A549 (cell line): ENCODE data around the gene VIPR1. TPM values are rescaled to one million over a fixed set of nuclear protein-coding genes. Genes with fewer than 3 reads are reported as not detected.

Experiments used
- ATAC-seq, 2 experiments: fragments of 200-7000 bp in 1 of 2; fragments of >200 bp in 1 of 2; cut with Nextera tagmentation in 1 of 2; cut with Tn5 transposase in 1 of 2; 3 replicates each; pipeline versions ENCODE4 v1.8.0 to v1.9.1; 2018 to 2020; ENCODE audit warnings: mild to moderate bottlenecking in 1 of 2, moderate library complexity in 1 of 2
- CTCF ChIA-PET: fragments of 300-600 bp; sonication (Branson Sonifier 250); formaldehyde crosslinking; extraction: SDS; loops from one replicate; lab custom pipeline; 2021; ENCODE audit warnings: antibody characterized with exemption, inconsistent platforms; lab: Yijun Ruan, JAX
- POLR2A ChIA-PET: fragments of 350-600 bp; formaldehyde crosslinking; extraction: SDS; loops from one replicate; lab custom pipeline; 2021; ENCODE audit warnings: antibody characterized with exemption, inconsistent platforms; lab: Yijun Ruan, JAX
- DNase-seq, 2 experiments: peaks; one replicate each; pipeline versions ENCODE4 v3.0.0 to v3.0.0-alpha.2; 2011 to 2016; ENCODE audit warnings: low read depth in 1 of 2, low spot score in 1 of 2
- FAIRE-seq: peaks from 2 replicates; lab custom pipeline; 2011; peaks lifted over from hg19 to GRCh38; lab: Jason Lieb, UNC
- H3K27ac ChIP-seq, 2 experiments: fragments of >200 bp; sonication (Bioruptor Twin); formaldehyde crosslinking; 3 replicates each; pipeline ENCODE4 v1.5.1; 2016 to 2017
- H3K4me1 ChIP-seq: fragments of >200 bp; sonication (Bioruptor Twin); formaldehyde crosslinking; 3 replicates; pipeline ENCODE4 v1.6.1; 2016
- H3K4me2 ChIP-seq: fragments of >200 bp; sonication (Bioruptor Twin); formaldehyde crosslinking; 3 replicates; pipeline ENCODE4 v1.6.1; 2016
- H3K4me3 ChIP-seq: fragments of >200 bp; sonication (Bioruptor Twin); formaldehyde crosslinking; 3 replicates; pipeline ENCODE4 v1.5.1; 2016
- H3K9me3 ChIP-seq: fragments of >200 bp; sonication (Bioruptor Twin); formaldehyde crosslinking; 3 replicates; pipeline ENCODE4 v1.6.1; 2016
- CEBPB ChIP-seq, 2 experiments: fragments of >200 bp in 1 of 2; sonication (Bioruptor Twin) in 1 of 2; formaldehyde crosslinking in 1 of 2; IDR thresholded peaks; 2 replicates each; pipeline ENCODE4 v1.6.1; 2012 to 2016
- CHD2 ChIP-seq: fragments of 150-350 bp; IDR thresholded peaks from 2 replicates; pipeline ENCODE4 v1.6.1; 2014; ENCODE audit warnings: low read length; ENCODE audit not compliant: partially characterized antibody
- CHD4 ChIP-seq: fragments of 200-600 bp; sonication (generic); IDR thresholded peaks from 2 replicates; pipeline ENCODE4 v1.6.1; 2016; ENCODE audit warnings: antibody characterized with exemption, mild to moderate bottlenecking, borderline replicate concordance
- E2F6 ChIP-seq: IDR thresholded peaks from 2 replicates; pipeline ENCODE4 v1.6.1; 2012; ENCODE audit warnings: low read depth, borderline replicate concordance
- HDAC2 ChIP-seq: fragments of 200-600 bp; sonication (generic); IDR thresholded peaks from 2 replicates; pipeline ENCODE4 v1.6.1; 2016
- HEYL ChIP-seq: fragments of 250-450 bp; sonication (Bioruptor Pico); IDR thresholded peaks from 2 replicates; pipeline ENCODE4 v1.8.0; 2021; ENCODE audit warnings: mild to moderate bottlenecking, moderate library complexity
- HMGXB4 ChIP-seq: fragments of 250-450 bp; sonication (Bioruptor Pico); IDR thresholded peaks from 2 replicates; pipeline ENCODE4 v1.5.0; 2021; ENCODE audit warnings: mild to moderate bottlenecking, moderate library complexity, borderline replicate concordance
- HOXB5 ChIP-seq: fragments of 250-450 bp; sonication (Bioruptor Pico); IDR thresholded peaks from 2 replicates; pipeline ENCODE4 v1.5.0; 2020; ENCODE audit warnings: mild to moderate bottlenecking, moderate library complexity
- JUNB ChIP-seq: fragments of >200 bp; sonication (Bioruptor Twin); formaldehyde crosslinking; IDR thresholded peaks from 2 replicates; pipeline ENCODE4 v1.6.1; 2016
- KDM1A ChIP-seq: fragments of 200-600 bp; sonication (generic); IDR thresholded peaks from 2 replicates; pipeline ENCODE4 v1.6.1; 2016; ENCODE audit warnings: low read depth, mild to moderate bottlenecking
- NFE2L2 ChIP-seq: fragments of 150-350 bp; conservative IDR thresholded peaks from 2 replicates; pipeline ENCODE4 v1.6.1; 2014; ENCODE audit warnings: low read length
- NPAS2 ChIP-seq: fragments of 250-450 bp; sonication (Bioruptor Pico); IDR thresholded peaks from 2 replicates; pipeline ENCODE4 v1.8.0; 2022; ENCODE audit warnings: mild to moderate bottlenecking, moderate library complexity, borderline replicate concordance
- NR3C1 ChIP-seq: fragments of >200 bp; sonication (Bioruptor Twin); formaldehyde crosslinking; IDR thresholded peaks from 3 replicates; pipeline ENCODE4 v1.6.1; 2017
- PBX3 ChIP-seq: IDR thresholded peaks from 2 replicates; pipeline ENCODE4 v1.6.1; 2012
- PHF8 ChIP-seq: fragments of 200-600 bp; sonication (generic); IDR thresholded peaks from 2 replicates; pipeline ENCODE4 v1.6.1; 2016; ENCODE audit warnings: low read depth, mild to moderate bottlenecking, antibody characterized with exemption, moderate library complexity, borderline replicate concordance
- POLR2A ChIP-seq: IDR thresholded peaks from 2 replicates; pipeline ENCODE4 v1.6.1; 2012; ENCODE audit warnings: mild to moderate bottlenecking, low read length
- RFX5 ChIP-seq: fragments of 450-650 bp; IDR thresholded peaks from 2 replicates; pipeline ENCODE4 v1.7.1; 2014; ENCODE audit warnings: antibody characterized with exemption, mild to moderate bottlenecking, moderate library complexity
- SREBF2 ChIP-seq: fragments of 450-650 bp; IDR thresholded peaks from 2 replicates; pipeline ENCODE4 v1.6.1; 2014; ENCODE audit warnings: mild to moderate bottlenecking, moderate library complexity
- TP53 ChIP-seq: fragments of 250-450 bp; sonication (Bioruptor Pico); IDR thresholded peaks from 2 replicates; pipeline ENCODE4 v1.5.0; 2021; ENCODE audit warnings: mild to moderate bottlenecking, moderate library complexity
- ZC3H11A ChIP-seq: fragments of 450-650 bp; IDR thresholded peaks from 2 replicates; pipeline ENCODE4 v1.6.1; 2014; ENCODE audit warnings: antibody characterized with exemption, mild to moderate bottlenecking
- ZFP36 ChIP-seq: fragments of 450-650 bp; IDR thresholded peaks from 2 replicates; pipeline ENCODE4 v1.6.1; 2014; ENCODE audit warnings: borderline replicate concordance; ENCODE audit not compliant: partially characterized antibody
- ZNF302 ChIP-seq: fragments of 250-450 bp; sonication (Bioruptor Pico); IDR thresholded peaks from 2 replicates; pipeline ENCODE4 v1.9.0; 2021; ENCODE audit warnings: inconsistent platforms, mild to moderate bottlenecking, moderate library complexity
- WGBS: methylation state at CpG from one replicate; pipeline ENCODE4 v1.1.6; 2017; ENCODE audit errors: missing lambda C conversion rate; 5-methylcytosine and 5-hydroxymethylcytosine counted together
- polyA plus RNA-seq, 4 experiments: library from polyadenylated mRNA; depleted of rRNA in 3 of 4; stranded (reverse); fragments of >200 nt; fragmentation: RNase III in 1 of 4; extraction: RNeasy Plus Mini Kit Qiagen cat#74134 plus additional on column Dnase treatment in 1 of 4; gene quantifications; 2 replicates in 3 of 4; 3 replicates in 1 of 4; pipeline ENCODE4 v1.2.3, GENCODE V29; 2011 to 2017
- TF ChIP-seq, protein P1 (sequence below): fragments of 150-350 bp; IDR thresholded peaks from 2 replicates; pipeline ENCODE4 v1.6.1; 2014; ENCODE audit warnings: low read depth, mild to moderate bottlenecking, low read length
- TF ChIP-seq, protein P2 (sequence below): fragments of >200 bp; sonication (Bioruptor Twin); formaldehyde crosslinking; IDR thresholded peaks from 3 replicates; pipeline ENCODE4 v1.5.1; 2016

Gene VIPR1
- polyA plus RNA-seq, 2 of the 4 experiments (the other 2 are of a cell fraction), result 0.26 to 0.80 TPM

DNA sequence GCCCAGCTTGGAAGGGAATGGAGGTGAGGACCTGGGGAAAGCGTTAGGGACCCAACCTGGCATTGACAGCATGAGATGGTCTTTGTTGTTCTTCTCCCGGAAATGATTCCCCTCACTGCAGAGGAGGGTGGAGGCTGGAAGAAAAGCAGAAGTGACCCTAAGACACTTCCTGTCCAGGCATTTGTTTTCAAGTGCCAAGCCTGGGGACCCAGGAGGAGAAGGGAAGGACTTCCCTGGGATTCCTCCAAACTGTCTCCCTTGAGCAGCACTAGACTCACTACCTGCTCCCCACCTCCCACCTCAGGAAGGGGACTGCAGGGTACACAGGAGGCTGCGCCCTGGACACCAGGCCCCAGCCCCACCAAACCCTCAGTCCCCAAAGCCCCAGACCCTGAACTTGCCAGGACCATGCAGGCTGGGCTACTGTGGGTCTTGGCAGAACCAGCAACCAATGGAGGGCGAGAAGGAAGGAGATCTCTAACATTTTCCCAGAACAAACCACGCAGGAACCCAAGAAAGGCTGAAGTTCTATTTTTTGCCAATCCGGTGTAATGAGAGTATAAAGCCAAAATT is 9.8 kb upstream of the VIPR1 start:
- 85% methylated on average over 6 of the region's 6 CpGs for WGBS
- H3K4me2 ChIP-seq, result no peak overlapping the region
- peaks cover 26% of the 10 kb centered on the region for H3K4me1 ChIP-seq
- CTCF ChIA-PET, result interaction anchor here (1.5 kb wide), 1 partner anchor 9 kb away, joined by 5 read pairs; no protein-coding TSS in a partner anchor
- H3K9me3 ChIP-seq, result no peaks in the 10 kb centered on the region
- H3K27ac ChIP-seq, result no peak overlapping the region
- ATAC-seq (no peak), DNase-seq (no peak), FAIRE-seq (no peak)
- POLR2A ChIA-PET, result no interaction called here
- TF ChIP-seq, protein P1, sequence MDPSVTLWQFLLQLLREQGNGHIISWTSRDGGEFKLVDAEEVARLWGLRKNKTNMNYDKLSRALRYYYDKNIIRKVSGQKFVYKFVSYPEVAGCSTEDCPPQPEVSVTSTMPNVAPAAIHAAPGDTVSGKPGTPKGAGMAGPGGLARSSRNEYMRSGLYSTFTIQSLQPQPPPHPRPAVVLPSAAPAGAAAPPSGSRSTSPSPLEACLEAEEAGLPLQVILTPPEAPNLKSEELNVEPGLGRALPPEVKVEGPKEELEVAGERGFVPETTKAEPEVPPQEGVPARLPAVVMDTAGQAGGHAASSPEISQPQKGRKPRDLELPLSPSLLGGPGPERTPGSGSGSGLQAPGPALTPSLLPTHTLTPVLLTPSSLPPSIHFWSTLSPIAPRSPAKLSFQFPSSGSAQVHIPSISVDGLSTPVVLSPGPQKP, result no peak
- TF ChIP-seq CHD4, result no peak
- TF ChIP-seq TP53 (CRISPR knock-in tag), result no peak
- no peak for TF ChIP-seq NR3C1
- TF ChIP-seq SREBF2, result no peak
- TF ChIP-seq CEBPB (IDR thresholded peaks at IDR 0.05), result no peak
- no peak overlapping the region for H3K4me3 ChIP-seq

DNA sequence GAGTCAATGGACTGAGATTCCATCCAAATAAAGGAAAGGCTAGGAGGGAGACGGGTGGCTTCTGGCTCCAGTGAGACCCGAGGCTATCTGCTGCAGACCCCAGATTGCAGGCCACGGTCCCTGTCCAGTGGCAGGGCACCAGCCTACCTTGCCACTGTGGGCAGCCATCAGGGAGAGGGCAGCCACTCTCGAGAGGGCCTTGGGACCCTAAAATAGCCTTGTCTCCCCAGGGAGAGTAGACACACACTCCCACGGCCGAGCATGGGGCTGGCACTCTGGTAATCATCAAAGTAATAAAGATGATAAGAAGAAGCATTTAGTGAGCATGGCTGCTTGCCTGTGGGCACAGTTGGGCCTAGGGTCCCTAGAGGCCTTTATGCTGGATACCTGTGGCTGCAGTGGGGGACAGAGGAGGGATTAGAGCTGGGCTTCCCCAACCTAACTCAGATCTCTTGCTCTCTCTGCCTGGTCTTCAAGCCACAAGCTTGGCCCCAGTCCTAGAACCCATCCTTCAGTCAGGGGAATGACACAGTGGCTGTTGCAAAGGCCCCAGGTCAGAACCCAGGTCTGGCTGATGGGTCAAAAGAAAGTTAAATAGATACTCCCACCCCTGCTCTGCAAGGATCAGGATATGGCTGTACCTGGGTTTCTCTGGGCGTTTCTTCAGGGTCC is 9.2 kb upstream of the VIPR1 start:
- CTCF ChIA-PET, result no interaction called here
- DNase-seq, result no peak

GRCh38 chr3:42493798-42494151 is 8.7 kb upstream of the VIPR1 start:
- Histone ChIP-seq H3K4me3 (no peak overlapping the region), H3K9me3 (no peaks in the 10 kb centered on the region), H3K27ac (no peak overlapping the region), H3K4me2 (no peak overlapping the region), H3K4me1 (peaks cover 26% of the 10 kb centered on the region)
- no peak for FAIRE-seq
- POLR2A ChIA-PET, result no interaction called here
- DNase-seq, result no peak
- 89% methylated on average over 2 of the region's 3 CpGs for WGBS
- CTCF ChIA-PET, result no interaction called here
- no peak for ATAC-seq
- TF ChIP-seq, protein P1, result no peak
- TF ChIP-seq CHD4, result no peak
- TF ChIP-seq HEYL (CRISPR knock-in tag), result no peak
- no peak for TF ChIP-seq NFE2L2
- TF ChIP-seq HDAC2, result no peak
- no peak for TF ChIP-seq E2F6
- TF ChIP-seq RFX5, result no peak
- TF ChIP-seq ZC3H11A, result no peak
- TF ChIP-seq PBX3, result no peak
- no peak for TF ChIP-seq JUNB
- no peak for TF ChIP-seq NPAS2 (CRISPR knock-in tag)
- no peak for TF ChIP-seq KDM1A
- no peak for TF ChIP-seq PHF8
- no peak for TF ChIP-seq HMGXB4 (CRISPR knock-in tag)
- TF ChIP-seq, protein P2, sequence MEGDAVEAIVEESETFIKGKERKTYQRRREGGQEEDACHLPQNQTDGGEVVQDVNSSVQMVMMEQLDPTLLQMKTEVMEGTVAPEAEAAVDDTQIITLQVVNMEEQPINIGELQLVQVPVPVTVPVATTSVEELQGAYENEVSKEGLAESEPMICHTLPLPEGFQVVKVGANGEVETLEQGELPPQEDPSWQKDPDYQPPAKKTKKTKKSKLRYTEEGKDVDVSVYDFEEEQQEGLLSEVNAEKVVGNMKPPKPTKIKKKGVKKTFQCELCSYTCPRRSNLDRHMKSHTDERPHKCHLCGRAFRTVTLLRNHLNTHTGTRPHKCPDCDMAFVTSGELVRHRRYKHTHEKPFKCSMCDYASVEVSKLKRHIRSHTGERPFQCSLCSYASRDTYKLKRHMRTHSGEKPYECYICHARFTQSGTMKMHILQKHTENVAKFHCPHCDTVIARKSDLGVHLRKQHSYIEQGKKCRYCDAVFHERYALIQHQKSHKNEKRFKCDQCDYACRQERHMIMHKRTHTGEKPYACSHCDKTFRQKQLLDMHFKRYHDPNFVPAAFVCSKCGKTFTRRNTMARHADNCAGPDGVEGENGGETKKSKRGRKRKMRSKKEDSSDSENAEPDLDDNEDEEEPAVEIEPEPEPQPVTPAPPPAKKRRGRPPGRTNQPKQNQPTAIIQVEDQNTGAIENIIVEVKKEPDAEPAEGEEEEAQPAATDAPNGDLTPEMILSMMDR, result no peak
- TF ChIP-seq SREBF2, result no peak

More for the DNA sequence above, 9.2 kb upstream of the VIPR1 start:
- Histone ChIP-seq H3K4me3 (no peak overlapping the region), H3K4me2 (no peak overlapping the region), H3K4me1 (peaks cover 26% of the 10 kb centered on the region), H3K27ac (no peak overlapping the region), H3K9me3 (no peaks in the 10 kb centered on the region)
- WGBS, result 80% methylated on average over 2 of the region's 7 CpGs
- ATAC-seq, result no peak
- no peak for TF ChIP-seq SREBF2
- no peak for TF ChIP-seq PHF8
- no peak for TF ChIP-seq ZFP36
- no peak for TF ChIP-seq JUNB
- TF ChIP-seq KDM1A, result no peak
- no peak for TF ChIP-seq CHD2
- no peak for TF ChIP-seq NR3C1
- TF ChIP-seq ZNF302, result no peak
- TF ChIP-seq HOXB5, result no peak
- TF ChIP-seq E2F6, result no peak
- no peak for TF ChIP-seq HDAC2
- no peak for TF ChIP-seq POLR2A
- no peak for FAIRE-seq
- POLR2A ChIA-PET, result no interaction called here
